HL-60 (cell line): ENCODE results near the gene PRSS27.

ENCODE experiments used
- DNase-seq, 2 experiments: peaks; one replicate each; pipeline ENCODE4 v3.0.0-alpha.2; 2010 to 2020; ENCODE audit warnings: low read depth in 1 of 2, low spot score in 1 of 2
- H3K27ac ChIP-seq: fragments of 250-450 bp; sonication (Bioruptor Pico); replicated peaks from 2 replicates; pipeline ENCODE4 v1.5.1; 2020; ENCODE audit warnings: mild to moderate bottlenecking, moderate library complexity
- H3K27me3 ChIP-seq: fragments of 250-450 bp; sonication (Bioruptor Pico); 2 replicates; pipeline ENCODE4 v1.5.1; 2021; ENCODE audit warnings: mild to moderate bottlenecking, moderate library complexity; ENCODE audit not compliant: insufficient read depth, poor library complexity, severe bottlenecking
- H3K4me3 ChIP-seq: replicated peaks from 2 replicates; pipeline ENCODE4 v1.5.1; 2011; ENCODE audit warnings: mild to moderate bottlenecking, control low read depth, low read length; ENCODE audit not compliant: insufficient read depth
- GABPA ChIP-seq: IDR thresholded peaks from 2 replicates; pipeline ENCODE4 v1.6.1; 2012; ENCODE audit warnings: low read depth
- POLR2AphosphoS5 ChIP-seq: IDR thresholded peaks from 2 replicates; pipeline ENCODE4 v1.6.1; 2012; ENCODE audit warnings: low read depth
- SPI1 ChIP-seq: IDR thresholded peaks from 2 replicates; pipeline ENCODE4 v1.6.1; 2012; ENCODE audit warnings: low read depth, mild to moderate bottlenecking, borderline replicate concordance
- TF ChIP-seq, protein P1 (sequence below): IDR thresholded peaks from 2 replicates; pipeline ENCODE4 v1.6.1; 2012; ENCODE audit warnings: low read depth; ENCODE audit not compliant: insufficient replicate concordance
- TF ChIP-seq, protein P2 (sequence below): IDR thresholded peaks from one replicate; pipeline ENCODE4 v1.5.1; 2011; ENCODE audit warnings: low read length, control low read depth, inconsistent platforms; ENCODE audit not compliant: insufficient read depth

PRSS27 gene

DNA sequence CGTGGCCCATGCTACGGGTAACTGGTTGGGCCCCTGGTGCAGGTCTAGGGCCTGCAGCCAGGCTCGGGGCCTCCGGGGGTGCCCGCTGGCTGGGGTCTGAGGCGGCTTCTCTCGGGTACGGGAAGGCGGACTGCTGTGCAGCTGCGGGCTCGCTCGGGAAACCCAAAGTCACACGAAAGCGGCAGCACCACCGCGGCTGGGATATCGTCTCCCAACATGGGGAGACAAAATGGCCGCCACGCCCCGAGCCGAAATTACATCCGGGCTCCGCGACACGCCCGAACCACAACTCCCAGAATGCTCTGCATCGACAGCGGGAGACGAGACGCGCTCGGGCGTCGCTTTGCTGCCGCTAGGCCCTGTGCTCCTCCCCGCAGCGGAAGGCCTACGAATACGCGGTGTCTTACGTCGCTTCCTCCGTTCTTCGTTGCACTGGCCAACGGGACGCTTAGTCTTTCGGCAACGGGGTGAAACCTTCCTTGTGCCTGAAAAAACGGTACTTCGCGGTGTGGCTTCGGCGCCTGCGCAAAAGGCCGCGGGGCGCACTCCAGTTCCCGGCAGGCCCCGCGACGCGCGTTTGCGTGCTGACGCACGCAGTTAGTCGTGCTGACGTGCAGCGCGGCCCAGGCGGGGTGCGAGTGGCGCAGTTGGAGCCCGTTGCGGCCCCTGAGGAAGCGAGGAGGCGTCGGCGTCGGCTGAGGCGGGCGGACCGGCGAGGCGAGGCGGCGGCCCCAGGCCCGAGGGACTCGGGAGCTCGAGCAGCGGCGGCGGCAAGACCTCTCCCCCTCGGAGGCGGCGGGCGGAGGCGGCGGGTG is 32.2 kb upstream of the PRSS27 start, which contains the start of gene SRRM2:
Gene SRRM2 (plus strand): TSS at position 604 of the 815 bp plus-strand sequence. CDS start 3,727 bp downstream, outside the sequence.
- TF ChIP-seq POLR2AphosphoS5: peak; percentile 77
- TF ChIP-seq SPI1: 0 out of 2 replicates have a peak, but pooled peaks have one; percentile 1
- TF ChIP-seq GABPA: no peak; the same call in 1 of the 2 replicates
- TF ChIP-seq, protein P1, sequence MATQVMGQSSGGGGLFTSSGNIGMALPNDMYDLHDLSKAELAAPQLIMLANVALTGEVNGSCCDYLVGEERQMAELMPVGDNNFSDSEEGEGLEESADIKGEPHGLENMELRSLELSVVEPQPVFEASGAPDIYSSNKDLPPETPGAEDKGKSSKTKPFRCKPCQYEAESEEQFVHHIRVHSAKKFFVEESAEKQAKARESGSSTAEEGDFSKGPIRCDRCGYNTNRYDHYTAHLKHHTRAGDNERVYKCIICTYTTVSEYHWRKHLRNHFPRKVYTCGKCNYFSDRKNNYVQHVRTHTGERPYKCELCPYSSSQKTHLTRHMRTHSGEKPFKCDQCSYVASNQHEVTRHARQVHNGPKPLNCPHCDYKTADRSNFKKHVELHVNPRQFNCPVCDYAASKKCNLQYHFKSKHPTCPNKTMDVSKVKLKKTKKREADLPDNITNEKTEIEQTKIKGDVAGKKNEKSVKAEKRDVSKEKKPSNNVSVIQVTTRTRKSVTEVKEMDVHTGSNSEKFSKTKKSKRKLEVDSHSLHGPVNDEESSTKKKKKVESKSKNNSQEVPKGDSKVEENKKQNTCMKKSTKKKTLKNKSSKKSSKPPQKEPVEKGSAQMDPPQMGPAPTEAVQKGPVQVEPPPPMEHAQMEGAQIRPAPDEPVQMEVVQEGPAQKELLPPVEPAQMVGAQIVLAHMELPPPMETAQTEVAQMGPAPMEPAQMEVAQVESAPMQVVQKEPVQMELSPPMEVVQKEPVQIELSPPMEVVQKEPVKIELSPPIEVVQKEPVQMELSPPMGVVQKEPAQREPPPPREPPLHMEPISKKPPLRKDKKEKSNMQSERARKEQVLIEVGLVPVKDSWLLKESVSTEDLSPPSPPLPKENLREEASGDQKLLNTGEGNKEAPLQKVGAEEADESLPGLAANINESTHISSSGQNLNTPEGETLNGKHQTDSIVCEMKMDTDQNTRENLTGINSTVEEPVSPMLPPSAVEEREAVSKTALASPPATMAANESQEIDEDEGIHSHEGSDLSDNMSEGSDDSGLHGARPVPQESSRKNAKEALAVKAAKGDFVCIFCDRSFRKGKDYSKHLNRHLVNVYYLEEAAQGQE: peak; percentile 62
- TF ChIP-seq, protein P2, sequence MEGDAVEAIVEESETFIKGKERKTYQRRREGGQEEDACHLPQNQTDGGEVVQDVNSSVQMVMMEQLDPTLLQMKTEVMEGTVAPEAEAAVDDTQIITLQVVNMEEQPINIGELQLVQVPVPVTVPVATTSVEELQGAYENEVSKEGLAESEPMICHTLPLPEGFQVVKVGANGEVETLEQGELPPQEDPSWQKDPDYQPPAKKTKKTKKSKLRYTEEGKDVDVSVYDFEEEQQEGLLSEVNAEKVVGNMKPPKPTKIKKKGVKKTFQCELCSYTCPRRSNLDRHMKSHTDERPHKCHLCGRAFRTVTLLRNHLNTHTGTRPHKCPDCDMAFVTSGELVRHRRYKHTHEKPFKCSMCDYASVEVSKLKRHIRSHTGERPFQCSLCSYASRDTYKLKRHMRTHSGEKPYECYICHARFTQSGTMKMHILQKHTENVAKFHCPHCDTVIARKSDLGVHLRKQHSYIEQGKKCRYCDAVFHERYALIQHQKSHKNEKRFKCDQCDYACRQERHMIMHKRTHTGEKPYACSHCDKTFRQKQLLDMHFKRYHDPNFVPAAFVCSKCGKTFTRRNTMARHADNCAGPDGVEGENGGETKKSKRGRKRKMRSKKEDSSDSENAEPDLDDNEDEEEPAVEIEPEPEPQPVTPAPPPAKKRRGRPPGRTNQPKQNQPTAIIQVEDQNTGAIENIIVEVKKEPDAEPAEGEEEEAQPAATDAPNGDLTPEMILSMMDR: no peak
- Histone ChIP-seq H3K27me3 (no peaks in the 10 kb centered on the region), H3K27ac (peak within 1 kb of the TSS; percentile 96), H3K4me3 (peak within 1 kb of the TSS; percentile 50)
- DNase-seq: peak; percentile 96 to 97

DNA sequence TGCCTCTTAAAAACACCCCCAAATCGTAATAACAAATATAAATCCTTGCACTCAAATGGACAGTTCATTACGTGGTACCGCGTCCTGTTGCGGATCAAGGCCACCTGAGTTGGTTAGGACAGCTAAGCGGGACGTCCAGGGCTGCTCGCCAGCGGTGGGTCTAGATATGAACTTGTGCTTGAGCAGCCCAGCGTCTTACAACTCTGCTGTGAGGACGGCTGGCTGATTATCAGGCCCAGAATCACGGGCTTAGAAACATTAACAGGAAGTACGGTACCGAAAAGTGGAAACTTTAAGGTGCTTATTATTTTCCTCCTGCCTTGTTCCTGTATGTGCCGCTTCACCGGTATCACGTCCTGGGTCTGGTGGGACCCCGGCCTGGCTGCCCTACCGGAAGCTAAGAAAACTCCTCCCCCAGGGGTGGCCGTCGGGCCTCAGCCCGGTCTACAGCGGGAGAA is 31.6 kb upstream of the PRSS27 start:
- Histone ChIP-seq H3K27ac (peak overlapping the region; percentile 96), H3K4me3 (peak overlapping the region; percentile 50), H3K27me3 (no peaks in the 10 kb centered on the region)
- peak; percentile 44; the same call in 1 of the 2 replicates for TF ChIP-seq GABPA
- TF ChIP-seq, protein P1: no peak
- DNase-seq: no peak

DNA sequence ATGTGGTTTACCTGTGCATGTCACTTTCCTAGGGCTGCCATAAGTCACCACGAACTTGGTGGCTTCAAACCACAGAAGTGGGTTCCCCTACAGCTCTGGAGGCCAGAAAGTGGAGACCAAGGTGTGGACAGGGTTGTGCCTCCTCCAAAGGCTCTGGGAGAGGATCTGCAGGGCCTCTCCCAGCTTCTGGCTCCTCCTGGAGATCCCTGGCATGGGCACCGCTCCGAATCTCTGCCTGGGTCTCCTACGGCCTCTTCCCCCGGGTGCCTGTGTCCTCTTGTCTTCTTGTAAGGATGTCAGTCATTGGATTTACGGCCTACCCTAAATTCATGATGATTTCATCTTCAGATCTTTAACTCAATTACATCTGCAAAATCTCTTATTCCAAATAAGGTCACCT is 29.9 kb upstream of the PRSS27 start:
- TF ChIP-seq, protein P1: no peak
- TF ChIP-seq SPI1 (no peak), POLR2AphosphoS5 (no peak), GABPA (no peak)
- TF ChIP-seq, protein P2: no peak
- Histone ChIP-seq H3K27me3 (no peaks in the 10 kb centered on the region), H3K4me3 (no peak overlapping the region), H3K27ac (no peak overlapping the region)
- DNase-seq: no peak
